Psoas muscle (tissue), 8 donors: ENCODE results near the gene NCCRP1. TPM values are rescaled to one million over a fixed set of nuclear protein-coding genes. Genes with fewer than 3 reads are reported as not detected.

ENCODE experiments used
- ATAC-seq, 4 donors: fragments of 200-7000 bp; cut with Tn5 transposase; one replicate each; pipeline ENCODE4 v1.9.1; 2020; ENCODE audit warnings: moderate library complexity in 3 of 4, mild to moderate bottlenecking in 2 of 4
- DNase-seq, 2 donors: peaks; one replicate each; pipeline ENCODE4 v3.0.0-alpha.2; 2020
- H3K27ac ChIP-seq: fragments of 200-600 bp; one replicate; pipeline ENCODE4 v1.8.0; 2022
- H3K27me3 ChIP-seq, 3 donors: fragments of 200-600 bp in 1 of 3; one replicate each; pipeline versions ENCODE4 v1.6.1 to v1.8.0; 2013 to 2022; ENCODE audit warnings: low read length in 2 of 3, mild to moderate bottlenecking in 2 of 3, moderate library complexity in 1 of 3; ENCODE audit not compliant: insufficient read depth in 3 of 3
- H3K36me3 ChIP-seq, 2 donors: fragments of 200-600 bp in 1 of 2; one replicate each; pipeline versions ENCODE4 v1.6.1 to v1.8.0; 2013 to 2022; ENCODE audit warnings: low read depth in 1 of 2, mild to moderate bottlenecking in 1 of 2, moderate library complexity in 1 of 2; ENCODE audit not compliant: insufficient read depth in 1 of 2
- H3K4me1 ChIP-seq: fragments of 200-600 bp; one replicate; pipeline ENCODE4 v1.8.0; 2022
- H3K4me3 ChIP-seq: fragments of 200-600 bp; one replicate; pipeline ENCODE4 v1.8.0; 2022; ENCODE audit warnings: mild to moderate bottlenecking
- H3K9me3 ChIP-seq: fragments of 200-600 bp; one replicate; pipeline ENCODE4 v1.8.0; 2022
- WGBS, 3 donors: extraction: QIAGEN DNeasy Blood & Tissue Kit; methylation state at CpG; one replicate each; pipeline versions ENCODE4 v1.1.6 to v1.1.7; 2013; 5-methylcytosine and 5-hydroxymethylcytosine counted together
- intact Hi-C, 2 donors: fragments of 100-400 bp; cut with DNase I; formaldehyde crosslinking; loops; one replicate each; pipeline versions ENCODE4 v1.11.0 to v1.14.2; 2022
- polyA plus RNA-seq, 3 donors: library from polyadenylated mRNA; stranded (reverse); fragments of 200-250 nt; gene quantifications; one replicate each; pipeline ENCODE4 v1.2.3, GENCODE V29; 2013
- total RNA-seq, 4 donors: library from RNA; stranded (reverse); fragmentation: NEBNext Ultra II Directional in 2 of 4; extraction: Animal tissue kit (Norgen Biotek cat#: 25700) in 2 of 4; gene quantifications; one replicate each; pipeline versions ENCODE4 v1.2.1 to v1.2.4, GENCODE V29; 2021 to 2023
- TF ChIP-seq, protein P1 (sequence below): fragments of 200-600 bp; IDR thresholded peaks from one replicate; pipeline ENCODE4 v1.8.0; 2022; ENCODE audit warnings: antibody characterized with exemption
- donor health status: healthy with polysubstance abuse.
- donor health status: DM: no; HTN: no; CAD: no; lungs with moderate emphysema.
- donor health status: Bipolar disorder and iron deficiency.
- donor health status: healthy.
- donor health status: DM: yes; HTN: yes; CAD: no.
- donor health status: DM: no; HTN: no; CAD: no.
- donor health status: DM: no; HTN: no; CAD: no.
- donor health status: DM: yes; HTN: yes; CAD: no.

Gene NCCRP1
- total and polyA plus RNA-seq, 7 donors = 0.13 TPM; not detected in 5

- H3K36me3 ChIP-seq = peaks cover 5 to 45% of the 10 kb centered on the region in 2 donors
- no peak for DNase-seq
- no peak for ATAC-seq
Observed at GRCh38 chr19:39177736-39178135, 19.0 kb upstream of the NCCRP1 start.

GRCh38 chr19:39178296-39179006, 18.3 kb upstream of the NCCRP1 start:
- no peak for DNase-seq
- H3K27me3 ChIP-seq = no peaks in the 10 kb centered on the region
- H3K9me3 ChIP-seq = no peaks in the 10 kb centered on the region
- TF ChIP-seq, protein P1, sequence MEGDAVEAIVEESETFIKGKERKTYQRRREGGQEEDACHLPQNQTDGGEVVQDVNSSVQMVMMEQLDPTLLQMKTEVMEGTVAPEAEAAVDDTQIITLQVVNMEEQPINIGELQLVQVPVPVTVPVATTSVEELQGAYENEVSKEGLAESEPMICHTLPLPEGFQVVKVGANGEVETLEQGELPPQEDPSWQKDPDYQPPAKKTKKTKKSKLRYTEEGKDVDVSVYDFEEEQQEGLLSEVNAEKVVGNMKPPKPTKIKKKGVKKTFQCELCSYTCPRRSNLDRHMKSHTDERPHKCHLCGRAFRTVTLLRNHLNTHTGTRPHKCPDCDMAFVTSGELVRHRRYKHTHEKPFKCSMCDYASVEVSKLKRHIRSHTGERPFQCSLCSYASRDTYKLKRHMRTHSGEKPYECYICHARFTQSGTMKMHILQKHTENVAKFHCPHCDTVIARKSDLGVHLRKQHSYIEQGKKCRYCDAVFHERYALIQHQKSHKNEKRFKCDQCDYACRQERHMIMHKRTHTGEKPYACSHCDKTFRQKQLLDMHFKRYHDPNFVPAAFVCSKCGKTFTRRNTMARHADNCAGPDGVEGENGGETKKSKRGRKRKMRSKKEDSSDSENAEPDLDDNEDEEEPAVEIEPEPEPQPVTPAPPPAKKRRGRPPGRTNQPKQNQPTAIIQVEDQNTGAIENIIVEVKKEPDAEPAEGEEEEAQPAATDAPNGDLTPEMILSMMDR = no peak
- no peak for ATAC-seq
- peaks cover 5 to 45% of the 10 kb centered on the region in 2 donors for H3K36me3 ChIP-seq
- 91 to 93% (median 93%) methylated on average over 28 to 30 of the region's 30 CpGs for WGBS, 3 donors
- H3K4me3 ChIP-seq = no peak overlapping the region
- no peak overlapping the region for H3K27ac ChIP-seq
- no peaks in the 10 kb centered on the region for H3K4me1 ChIP-seq
- intact Hi-C loops = no loop called here

More at GRCh38 chr19:39177736-39178135, 19.0 kb upstream of the NCCRP1 start:
- no peak overlapping the region for H3K27ac ChIP-seq
- H3K9me3 ChIP-seq = no peaks in the 10 kb centered on the region
- WGBS, 3 donors = 91 to 93% (median 93%) methylated on average over 11 of the region's 11 CpGs
- TF ChIP-seq, protein P1 = no peak
- H3K27me3 ChIP-seq = no peaks in the 10 kb centered on the region
- intact Hi-C loops = no loop called here
- H3K4me3 ChIP-seq = no peak overlapping the region
- H3K4me1 ChIP-seq = no peaks in the 10 kb centered on the region

DNA sequence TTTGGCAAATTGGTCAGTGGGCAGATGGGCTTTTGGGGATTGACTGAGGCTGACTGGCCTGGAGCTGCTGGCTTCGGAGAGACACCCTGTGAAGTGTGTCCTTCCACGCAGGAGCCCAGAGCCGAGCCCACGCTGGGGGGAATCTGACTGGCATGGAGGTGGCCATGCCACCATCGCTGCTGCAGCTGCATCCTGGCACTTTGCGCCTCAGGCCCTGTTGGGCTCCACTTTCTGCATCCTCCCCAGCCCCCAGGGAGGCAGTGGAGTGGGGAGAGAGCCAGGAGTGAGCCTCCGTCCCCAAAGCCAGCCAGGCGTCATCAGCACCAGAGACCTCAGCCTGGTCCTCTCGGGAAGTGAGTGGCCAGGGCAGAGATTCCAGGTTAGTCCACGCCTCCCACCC, 17.0 kb upstream of the NCCRP1 start:
- Histone ChIP-seq H3K36me3 (peaks cover 5 to 42% of the 10 kb centered on the region in 2 donors), H3K4me3 (no peak overlapping the region), H3K27me3 (no peaks in the 10 kb centered on the region), H3K9me3 (no peaks in the 10 kb centered on the region), H3K4me1 (no peaks in the 10 kb centered on the region), H3K27ac (no peak overlapping the region)
- WGBS, 3 donors = 87 to 92% (median 89%) methylated on average over 9 to 10 of the region's 10 CpGs
- TF ChIP-seq, protein P1 = no peak
- no peak for DNase-seq
- ATAC-seq = no peak
- intact Hi-C loops = no loop called here

- Histone ChIP-seq H3K9me3 (no peaks in the 10 kb centered on the region), H3K27ac (no peak overlapping the region), H3K4me3 (no peak overlapping the region), H3K27me3 (peaks cover 0 to 1% (median 0%) of the 10 kb centered on the region in 3 donors), H3K4me1 (no peaks in the 10 kb centered on the region), H3K36me3 (peaks cover 5 to 39% of the 10 kb centered on the region in 2 donors)
- intact Hi-C loops = no loop called here
- TF ChIP-seq, protein P1 = no peak
- DNase-seq = no peak
- 81 to 87% (median 84%) methylated on average over 9 of the region's 9 CpGs for WGBS, 3 donors
- no peak for ATAC-seq
Observed at GRCh38 chr19:39180749-39181148, 16.0 kb upstream of the NCCRP1 start.
